HEK293T (cell line): ENCODE results near the gene HMCES.

ENCODE experiments used
- ARNT ChIP-seq: fragments of 450-650 bp; IDR thresholded peaks from 2 replicates; pipeline ENCODE4 v1.6.1; 2017; ENCODE audit warnings: mild to moderate bottlenecking
- BHLHE40 ChIP-seq: fragments of 450-650 bp; IDR thresholded peaks from 2 replicates; pipeline ENCODE4 v1.6.1; 2016; ENCODE audit warnings: mild to moderate bottlenecking, moderate library complexity, borderline replicate concordance
- ELF4 ChIP-seq: fragments of 450-650 bp; IDR thresholded peaks from 2 replicates; pipeline ENCODE4 v1.6.1; 2017; ENCODE audit warnings: antibody characterized with exemption
- FOXK2 ChIP-seq: fragments of 450-650 bp; IDR thresholded peaks from 2 replicates; pipeline ENCODE4 v1.6.1; 2016; ENCODE audit warnings: mild to moderate bottlenecking
- FOXM1 ChIP-seq: fragments of 450-650 bp; IDR thresholded peaks from 2 replicates; pipeline ENCODE4 v1.6.1; 2017; ENCODE audit warnings: mild to moderate bottlenecking, borderline replicate concordance
- SP1 ChIP-seq: fragments of 450-650 bp; IDR thresholded peaks from 2 replicates; pipeline ENCODE4 v1.6.1; 2017
- SUZ12 ChIP-seq: fragments of 450-650 bp; IDR thresholded peaks from 2 replicates; pipeline ENCODE4 v1.6.1; 2016; ENCODE audit warnings: mild to moderate bottlenecking
- TARDBP ChIP-seq: fragments of 450-650 bp; IDR thresholded peaks from 2 replicates; pipeline ENCODE4 v1.6.1; 2016

DNA sequence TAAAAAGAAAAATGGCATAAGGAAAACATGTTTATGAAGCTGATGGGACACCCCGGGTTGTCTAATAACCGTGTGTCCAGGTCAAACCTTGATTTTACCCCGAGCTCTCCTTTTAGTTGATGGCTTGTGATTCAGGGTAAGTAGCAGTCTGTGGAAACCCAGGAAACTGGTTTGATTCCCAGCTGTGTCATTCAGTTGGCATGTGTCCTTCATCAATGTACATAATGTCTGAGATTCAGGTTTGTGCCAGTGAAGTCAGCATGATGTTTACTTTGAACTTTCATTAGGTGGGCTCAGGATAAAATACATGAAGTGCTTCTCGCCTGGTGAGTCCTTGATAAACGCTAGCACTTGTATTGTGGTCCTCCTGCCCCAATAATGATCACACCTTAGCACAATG, 33.5 kb upstream of the HMCES start:
- TF ChIP-seq SP1 (no peak), ELF4 (no peak), BHLHE40 (no peak), FOXK2 (no peak), FOXM1 (no peak), SUZ12 (no peak), TARDBP (no peak), ARNT (no peak)
